GM12892 (cell line): ENCODE results near the gene MDH1.

Experiments
- POLR2A ChIP-seq: IDR thresholded peaks from 2 replicates; pipeline ENCODE4 v1.6.1; 2011; ENCODE audit warnings: low read depth, low read length, control low read depth
- POLR2AphosphoS5 ChIP-seq: IDR thresholded peaks from 2 replicates; pipeline ENCODE4 v1.6.1; 2011; ENCODE audit warnings: low read depth, low read length, control low read depth

- no peak for TF ChIP-seq POLR2AphosphoS5
- TF ChIP-seq POLR2A = no peak
Observed at GRCh38 chr2:63651861-63652651, 63.3 kb downstream of the MDH1 start.
